Measurements from ENCODE around the gene IAPP. TPM values are rescaled to one million over a fixed set of nuclear protein-coding genes. Genes with fewer than 3 reads are reported as not detected.

IAPP gene
- total RNA-seq, 1 experiment from 2014 or later: not detected

GRCh38 chr12:21323736-21324135 is 49.0 kb upstream of the IAPP start:
- Histone ChIP-seq H2BK20ac (ENCODE audit: low read depth, low read length, poor library complexity, severe bottlenecking) (no peak overlapping the region), H3K56ac (ENCODE audit: insufficient read length, low read depth, low read length) (no peak overlapping the region), H2AFZ (ENCODE audit: low read length) (no peak overlapping the region), H4K8ac (replicated peaks; ENCODE audit: insufficient read length, low read depth, low read length) (no peak overlapping the region), H3K79me2 (ENCODE audit: insufficient read depth, low read length) (no peaks in the 10 kb centered on the region), H3K9me3 (ENCODE audit: control insufficient read depth, low read depth, low read length) (peaks cover 21% of the 10 kb centered on the region), H3K23ac (ENCODE audit: insufficient read length, low read depth, low read length) (no peak overlapping the region), H3K79me1 (ENCODE audit: insufficient read depth, low read depth, low read length, poor library complexity, severe bottlenecking) (no peaks in the 10 kb centered on the region), H2BK12ac (ENCODE audit: insufficient read length, low read depth, low read length) (no peak overlapping the region), H3K14ac (ENCODE audit: insufficient read depth, low read length) (no peak overlapping the region), H3K18ac (ENCODE audit: insufficient read length, low read depth, low read length) (no peak overlapping the region), H3T11ph (ENCODE audit: low read length) (no peak overlapping the region), H3K27me3 (ENCODE audit: insufficient read depth, low read length) (no peaks in the 10 kb centered on the region), H3K4me1 (ENCODE audit: insufficient read depth, low read length) (peaks cover 3% of the 10 kb centered on the region; the same call in 1 of the 2 replicates), H4K20me1 (ENCODE audit: control insufficient read depth, insufficient read depth, insufficient read length) (no peaks in the 10 kb centered on the region), H3K23me2 (ENCODE audit: insufficient read length, low read depth, low read length, poor library complexity, severe bottlenecking) (no peaks in the 10 kb centered on the region), H2BK5ac (ENCODE audit: insufficient read length, low read length) (no peak overlapping the region), H3K4ac (ENCODE audit: low read depth, low read length) (no peak overlapping the region), H2BK120ac (ENCODE audit: low read depth, low read length, poor library complexity, severe bottlenecking) (no peak overlapping the region), H4K5ac (ENCODE audit: insufficient read length, low read depth, low read length) (no peak overlapping the region), H3K4me2 (ENCODE audit: insufficient read depth, insufficient read length, low read length) (no peak overlapping the region), H2BK15ac (ENCODE audit: low read depth, low read length) (no peak overlapping the region), H3K27ac (ENCODE audit: insufficient read length, low read depth, low read length) (peak overlapping the region; percentile 3), H4K91ac (ENCODE audit: insufficient read length, low read depth, low read length) (no peak overlapping the region), H3K9ac (ENCODE audit: extremely low read depth, insufficient read length, low read length) (no peak overlapping the region), H2AK5ac (ENCODE audit: insufficient read length, low read length) (no peak overlapping the region)
- no CpG with 5 or more reads among the region's 2 CpGs for WGBS (ENCODE audit: extremely low coverage, insufficient read length, low lambda C conversion rate)
- TF ChIP-seq CTCF (conservative IDR thresholded peaks at IDR 0.05): no peak
- H3K27me3 Mint-ChIP-seq (ENCODE audit: low read depth): no peaks in the 10 kb centered on the region
- H3K9me3 Mint-ChIP-seq: peaks cover 30 to 33% of the 10 kb centered on the region in 2 experiments
- H3K4me1 Mint-ChIP-seq: peaks cover 22 to 24% of the 10 kb centered on the region in 2 experiments
- no peak overlapping the region for H3K4me3 Mint-ChIP-seq
- no peak for DNase-seq
- H3K27ac Mint-ChIP-seq: peak overlapping the region; percentile 22 to 98 (median 59); a peak in 5 of 7 replicates
- H3K36me3 Mint-ChIP-seq (ENCODE audit: insufficient read depth in 1 of 3, low read depth in 3 of 3): peaks cover 28 to 31% (median 31%) of the 10 kb centered on the region in 3 experiments
